ENCODE data around the gene RHBDL1. TPM values are rescaled to one million over a fixed set of nuclear protein-coding genes. Genes with fewer than 3 reads are reported as not detected.

The RHBDL1 gene
- total and polyA plus RNA-seq, 9 of the 15 experiments (the other 6 are each of a cell fraction or from before 2014, with no cell fraction given): 0.03 to 5.6 (median 1.3) TPM; not detected in 1

DNA sequence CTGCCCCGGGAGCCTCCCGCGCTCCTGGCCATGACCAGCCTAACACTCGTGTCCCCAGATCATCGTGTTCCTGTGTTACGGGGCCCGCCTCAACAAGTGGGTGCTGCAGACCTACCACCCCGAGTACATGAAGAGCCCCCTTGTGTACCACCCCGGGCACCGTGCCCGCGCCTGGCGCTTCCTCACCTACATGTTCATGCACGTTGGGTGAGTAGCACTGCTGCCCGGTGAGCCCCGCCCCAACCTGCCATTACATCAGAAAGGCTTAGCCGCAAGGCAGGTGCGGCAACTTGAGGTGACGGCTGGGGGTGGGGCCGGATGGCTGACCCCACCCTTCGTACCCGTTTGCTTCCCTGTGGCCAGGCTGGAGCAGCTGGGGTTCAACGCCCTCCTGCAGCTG lies 1.4 kb downstream of the RHBDL1 start (continued):
- TF ChIP-seq SRSF7 (optimal IDR thresholded peaks at IDR 0.05; ENCODE audit: low read depth, low read length): no peak
- TF ChIP-seq, protein P1, sequence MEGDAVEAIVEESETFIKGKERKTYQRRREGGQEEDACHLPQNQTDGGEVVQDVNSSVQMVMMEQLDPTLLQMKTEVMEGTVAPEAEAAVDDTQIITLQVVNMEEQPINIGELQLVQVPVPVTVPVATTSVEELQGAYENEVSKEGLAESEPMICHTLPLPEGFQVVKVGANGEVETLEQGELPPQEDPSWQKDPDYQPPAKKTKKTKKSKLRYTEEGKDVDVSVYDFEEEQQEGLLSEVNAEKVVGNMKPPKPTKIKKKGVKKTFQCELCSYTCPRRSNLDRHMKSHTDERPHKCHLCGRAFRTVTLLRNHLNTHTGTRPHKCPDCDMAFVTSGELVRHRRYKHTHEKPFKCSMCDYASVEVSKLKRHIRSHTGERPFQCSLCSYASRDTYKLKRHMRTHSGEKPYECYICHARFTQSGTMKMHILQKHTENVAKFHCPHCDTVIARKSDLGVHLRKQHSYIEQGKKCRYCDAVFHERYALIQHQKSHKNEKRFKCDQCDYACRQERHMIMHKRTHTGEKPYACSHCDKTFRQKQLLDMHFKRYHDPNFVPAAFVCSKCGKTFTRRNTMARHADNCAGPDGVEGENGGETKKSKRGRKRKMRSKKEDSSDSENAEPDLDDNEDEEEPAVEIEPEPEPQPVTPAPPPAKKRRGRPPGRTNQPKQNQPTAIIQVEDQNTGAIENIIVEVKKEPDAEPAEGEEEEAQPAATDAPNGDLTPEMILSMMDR (IDR thresholded peaks at IDR 0.05 in 2 of 3, conservative IDR thresholded peaks at IDR 0.05 in 1 of 3; ENCODE audit: insufficient read depth in 2 of 3, low read depth in 1 of 3, low read length in 3 of 3): no peak
- peak; percentile 20 for TF ChIP-seq PCBP1 (IDR thresholded peaks at IDR 0.05; ENCODE audit: low read depth, low read length, poor library complexity, severe bottlenecking)
- TF ChIP-seq FIP1L1 (IDR thresholded peaks at IDR 0.05; ENCODE audit: low read depth, low read length, poor library complexity, severe bottlenecking): peak; percentile 23
- no peak for TF ChIP-seq RBBP5 (IDR thresholded peaks at IDR 0.05; ENCODE audit: borderline replicate concordance, insufficient read depth, low read length, poor library complexity, severe bottlenecking)
- no peak for TF ChIP-seq EHMT2 (IDR thresholded peaks at IDR 0.05)

DNA sequence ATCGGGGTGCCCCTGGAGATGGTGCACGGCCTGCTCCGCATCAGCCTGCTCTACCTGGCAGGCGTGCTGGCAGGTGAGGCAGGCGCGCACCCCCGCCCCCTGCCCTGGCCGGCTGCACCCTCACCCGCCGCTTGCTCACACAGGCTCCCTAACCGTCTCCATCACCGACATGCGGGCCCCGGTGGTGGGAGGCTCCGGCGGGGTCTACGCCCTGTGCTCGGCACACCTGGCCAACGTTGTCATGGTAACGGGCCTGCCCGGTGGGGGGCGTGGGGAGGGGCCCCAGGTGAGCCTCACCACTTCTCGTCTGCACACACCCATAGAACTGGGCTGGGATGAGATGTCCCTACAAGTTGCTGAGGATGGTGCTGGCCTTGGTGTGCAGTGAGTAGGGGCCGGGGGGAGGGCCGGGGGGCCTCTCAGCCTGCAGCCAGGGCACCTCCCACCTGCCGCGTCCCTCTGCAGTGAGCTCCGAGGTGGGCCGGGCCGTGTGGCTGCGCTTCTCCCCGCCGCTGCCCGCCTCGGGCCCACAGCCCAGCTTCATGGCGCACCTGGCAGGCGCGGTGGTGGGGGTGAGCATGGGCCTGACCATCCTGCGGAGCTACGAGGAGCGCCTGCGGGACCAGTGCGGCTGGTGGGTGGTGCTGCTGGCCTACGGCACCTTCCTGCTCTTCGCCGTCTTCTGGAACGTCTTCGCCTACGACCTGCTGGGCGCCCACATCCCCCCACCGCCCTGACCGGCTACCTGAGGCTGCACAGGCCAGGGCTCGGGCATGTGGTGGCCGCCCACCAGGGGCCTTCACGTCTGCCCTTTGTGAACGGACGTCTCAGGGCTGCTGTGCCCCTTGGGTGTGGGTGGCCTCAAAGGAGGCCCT lies 2.1 kb downstream of the RHBDL1 start:
- no TSS peak for BruUV-seq (replicated peaks)
- CTCF ChIA-PET (ENCODE audit: low intra/inter-chr PET ratio): no interaction called here
- TF ChIP-seq PCBP1 (IDR thresholded peaks at IDR 0.05; ENCODE audit: low read depth, low read length, poor library complexity, severe bottlenecking): peak; percentile 63
- TF ChIP-seq, protein P2, sequence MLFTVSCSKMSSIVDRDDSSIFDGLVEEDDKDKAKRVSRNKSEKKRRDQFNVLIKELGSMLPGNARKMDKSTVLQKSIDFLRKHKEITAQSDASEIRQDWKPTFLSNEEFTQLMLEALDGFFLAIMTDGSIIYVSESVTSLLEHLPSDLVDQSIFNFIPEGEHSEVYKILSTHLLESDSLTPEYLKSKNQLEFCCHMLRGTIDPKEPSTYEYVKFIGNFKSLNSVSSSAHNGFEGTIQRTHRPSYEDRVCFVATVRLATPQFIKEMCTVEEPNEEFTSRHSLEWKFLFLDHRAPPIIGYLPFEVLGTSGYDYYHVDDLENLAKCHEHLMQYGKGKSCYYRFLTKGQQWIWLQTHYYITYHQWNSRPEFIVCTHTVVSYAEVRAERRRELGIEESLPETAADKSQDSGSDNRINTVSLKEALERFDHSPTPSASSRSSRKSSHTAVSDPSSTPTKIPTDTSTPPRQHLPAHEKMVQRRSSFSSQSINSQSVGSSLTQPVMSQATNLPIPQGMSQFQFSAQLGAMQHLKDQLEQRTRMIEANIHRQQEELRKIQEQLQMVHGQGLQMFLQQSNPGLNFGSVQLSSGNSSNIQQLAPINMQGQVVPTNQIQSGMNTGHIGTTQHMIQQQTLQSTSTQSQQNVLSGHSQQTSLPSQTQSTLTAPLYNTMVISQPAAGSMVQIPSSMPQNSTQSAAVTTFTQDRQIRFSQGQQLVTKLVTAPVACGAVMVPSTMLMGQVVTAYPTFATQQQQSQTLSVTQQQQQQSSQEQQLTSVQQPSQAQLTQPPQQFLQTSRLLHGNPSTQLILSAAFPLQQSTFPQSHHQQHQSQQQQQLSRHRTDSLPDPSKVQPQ (CRISPR knock-in tag; IDR thresholded peaks at IDR 0.05; ENCODE audit: borderline replicate concordance): no peak
- no peak for TF ChIP-seq EP300 (IDR thresholded peaks at IDR 0.05; ENCODE audit: low read length)
- TF ChIP-seq RFX1 (IDR thresholded peaks at IDR 0.05): peak; percentile 85
- peak; percentile 23; the same call in 1 of the 2 replicates for TF ChIP-seq TGIF2 (CRISPR knock-in tag; IDR thresholded peaks at IDR 0.05)
- no peak for TF ChIP-seq ZC3H8 (IDR thresholded peaks at IDR 0.05)
- TF ChIP-seq, protein P3, sequence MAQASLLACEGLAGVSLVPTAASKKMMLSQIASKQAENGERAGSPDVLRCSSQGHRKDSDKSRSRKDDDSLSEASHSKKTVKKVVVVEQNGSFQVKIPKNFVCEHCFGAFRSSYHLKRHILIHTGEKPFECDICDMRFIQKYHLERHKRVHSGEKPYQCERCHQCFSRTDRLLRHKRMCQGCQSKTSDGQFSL (CRISPR knock-in tag; IDR thresholded peaks at IDR 0.05): 0 out of 2 replicates have a peak, but pooled peaks have one; percentile 48
- TF ChIP-seq, protein P3 (tag; IDR thresholded peaks at IDR 0.05): no peak

More for the DNA sequence above, 2.1 kb downstream of the RHBDL1 start:
- FAIRE-seq (no peak), DNase-seq (ENCODE audit: extremely low read depth in 1 of 4, low spot score in 3 of 4) (no peak), ATAC-seq (no peak)
- H2AFZ ChIP-seq (ENCODE audit: low read depth, low read length): no peak overlapping the region
- intact Hi-C loops (cut with micrococcal nuclease): loop anchor here (5.0 kb wide), 1 partner anchor 40 kb away; the partner anchor contains the start of gene METTL26
- H3K27me3 ChIP-seq (ENCODE audit: control insufficient read depth in 2 of 2, insufficient read depth in 2 of 2, low read length in 2 of 2): no peaks in the 10 kb centered on the region
- H3K36me3 ChIP-seq (ENCODE audit: control insufficient read depth, insufficient read depth, low read length): peaks cover 43% of the 10 kb centered on the region
- no peak overlapping the region for H3K27ac ChIP-seq (ENCODE audit: extremely low read depth, low read depth, low read length)
- in situ Hi-C loops (cut with MboI): loop anchor here (10.0 kb wide), 1 partner anchor 283 kb away; the partner anchor contains the start of gene NME4
- peak overlapping the region in 1 of 2 experiments; percentile 53; a peak in 2 of 4 replicates for H3K9ac ChIP-seq (ENCODE audit: insufficient read depth in 1 of 2, low read depth in 2 of 2, low read length in 2 of 2)
- H3K79me2 ChIP-seq (ENCODE audit: control insufficient read depth, insufficient read depth, low read length): peaks cover 29% of the 10 kb centered on the region
- POLR2A ChIA-PET: interaction anchor here (0.6 to 1.5 kb wide), 3 partner anchors 10 to 402 kb away, joined by 3 read pairs; no protein-coding TSS in a partner anchor
- no peak overlapping the region for H3K4me2 ChIP-seq (ENCODE audit: insufficient read depth, low read length)
- no peak overlapping the region for H3K4me3 ChIP-seq
- H3K9me1 ChIP-seq (ENCODE audit: control insufficient read depth, insufficient read depth, low read length): peaks cover 9% of the 10 kb centered on the region
- no peaks in the 10 kb centered on the region for H3K9me3 ChIP-seq (replicated peaks; ENCODE audit: control insufficient read depth, insufficient read depth, low read depth, low read length)
- WGBS (ENCODE audit: insufficient coverage, low coverage, missing lambda C conversion rate): 85% methylated on average over 51 of the region's 57 CpGs
- H4K20me1 ChIP-seq (replicated peaks; ENCODE audit: control insufficient read depth, insufficient read depth, low read length): peaks cover 18% of the 10 kb centered on the region
- H3K4me1 ChIP-seq (replicated peaks in 1 of 2; ENCODE audit: control insufficient read depth in 2 of 2, insufficient read depth in 2 of 2, low read length in 2 of 2): peaks cover 36 to 98% of the 10 kb centered on the region in 2 experiments

Measured in K562 (cell line).